ENCODE measurements around the gene RNASE11. TPM values are rescaled to one million over a fixed set of nuclear protein-coding genes. Genes with fewer than 3 reads are reported as not detected.

Gene RNASE11
- total RNA-seq, 2 experiments from 2014 or later: not detected

DNA sequence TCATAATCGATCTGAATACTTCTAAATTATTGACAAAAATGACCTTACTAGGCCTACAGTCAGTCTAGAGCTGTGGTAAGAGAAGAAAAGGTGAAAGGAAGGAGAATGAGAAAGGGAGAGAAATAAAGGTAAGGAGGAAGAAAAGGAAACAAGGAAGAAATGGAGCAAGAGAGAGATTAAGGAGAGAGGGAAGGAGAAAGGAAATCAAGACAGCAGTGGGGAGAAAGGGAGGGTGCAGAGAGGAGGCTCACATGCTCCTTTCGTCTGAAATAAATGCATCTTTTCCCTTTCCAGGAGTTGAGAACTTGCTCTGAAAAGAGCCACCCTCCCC, 30.6 kb downstream of the RNASE11 start:
- Mint-ChIP-seq H3K4me1 (ENCODE audit: low read depth) (no peaks in the 10 kb centered on the region), H3K4me3 (no peak overlapping the region), H3K36me3 (ENCODE audit: low read depth) (no peaks in the 10 kb centered on the region), H3K27ac (no peak overlapping the region), H3K27me3 (no peaks in the 10 kb centered on the region), H3K9me3 (no peaks in the 10 kb centered on the region)
- CTCF ChIA-PET: no interaction called here
- no peak for ATAC-seq
- TF ChIP-seq, protein P1, sequence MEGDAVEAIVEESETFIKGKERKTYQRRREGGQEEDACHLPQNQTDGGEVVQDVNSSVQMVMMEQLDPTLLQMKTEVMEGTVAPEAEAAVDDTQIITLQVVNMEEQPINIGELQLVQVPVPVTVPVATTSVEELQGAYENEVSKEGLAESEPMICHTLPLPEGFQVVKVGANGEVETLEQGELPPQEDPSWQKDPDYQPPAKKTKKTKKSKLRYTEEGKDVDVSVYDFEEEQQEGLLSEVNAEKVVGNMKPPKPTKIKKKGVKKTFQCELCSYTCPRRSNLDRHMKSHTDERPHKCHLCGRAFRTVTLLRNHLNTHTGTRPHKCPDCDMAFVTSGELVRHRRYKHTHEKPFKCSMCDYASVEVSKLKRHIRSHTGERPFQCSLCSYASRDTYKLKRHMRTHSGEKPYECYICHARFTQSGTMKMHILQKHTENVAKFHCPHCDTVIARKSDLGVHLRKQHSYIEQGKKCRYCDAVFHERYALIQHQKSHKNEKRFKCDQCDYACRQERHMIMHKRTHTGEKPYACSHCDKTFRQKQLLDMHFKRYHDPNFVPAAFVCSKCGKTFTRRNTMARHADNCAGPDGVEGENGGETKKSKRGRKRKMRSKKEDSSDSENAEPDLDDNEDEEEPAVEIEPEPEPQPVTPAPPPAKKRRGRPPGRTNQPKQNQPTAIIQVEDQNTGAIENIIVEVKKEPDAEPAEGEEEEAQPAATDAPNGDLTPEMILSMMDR (IDR thresholded peaks at IDR 0.05): no peak
- DNase-seq: no peak
- POLR2A ChIA-PET: no interaction called here
- intact Hi-C loops (cut with micrococcal nuclease): no loop called here

DNA sequence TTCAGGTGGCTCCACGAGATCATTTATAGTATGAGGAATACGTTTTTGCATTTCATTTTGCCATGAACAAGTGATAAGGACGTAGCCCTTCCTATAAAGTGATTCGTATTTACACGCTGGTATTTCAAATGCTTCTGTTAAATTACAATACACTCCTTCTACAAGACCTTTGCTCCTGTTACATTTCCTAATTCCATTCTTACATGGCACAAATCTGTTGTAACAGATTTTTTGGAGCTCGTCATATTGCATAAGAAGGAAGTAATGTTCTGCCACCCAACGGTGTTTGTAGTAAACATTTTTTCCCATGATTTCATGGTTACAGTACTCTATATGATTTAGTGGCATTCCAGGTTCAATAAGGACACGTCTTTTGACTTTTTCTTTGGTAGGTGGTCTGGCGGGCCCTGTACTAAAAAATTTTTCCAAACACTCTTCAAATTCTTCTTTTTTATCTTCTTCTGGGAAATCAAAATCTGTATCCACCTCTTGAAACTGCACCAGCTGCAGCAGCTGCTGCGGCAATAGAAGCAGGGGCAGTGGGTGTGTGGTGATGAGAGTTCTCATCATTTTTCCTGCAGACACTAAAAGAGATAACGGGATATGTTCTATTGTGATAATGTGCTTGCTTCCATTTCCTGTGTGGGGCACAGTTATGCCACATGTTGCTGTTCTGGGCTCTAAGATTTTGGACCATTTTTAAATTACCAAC, 31.1 kb downstream of the RNASE11 start:
- intact Hi-C loops (cut with micrococcal nuclease): no loop called here
- ChIA-PET CTCF (interaction anchor here (1.2 kb wide), 1 partner anchor 11 kb away, joined by 3 read pairs; no protein-coding TSS in a partner anchor), POLR2A (no interaction called here)
- no peak overlapping the region for H3K4me3 Mint-ChIP-seq
- no peak overlapping the region for H3K27ac Mint-ChIP-seq
- no peaks in the 10 kb centered on the region for H3K4me1 Mint-ChIP-seq (ENCODE audit: low read depth)
- ATAC-seq (no peak), DNase-seq (no peak)
- H3K9me3 Mint-ChIP-seq: no peaks in the 10 kb centered on the region
- TF ChIP-seq, protein P1 (IDR thresholded peaks at IDR 0.05): no peak
- H3K27me3 Mint-ChIP-seq: no peaks in the 10 kb centered on the region
- H3K36me3 Mint-ChIP-seq (ENCODE audit: low read depth): no peaks in the 10 kb centered on the region

DNA sequence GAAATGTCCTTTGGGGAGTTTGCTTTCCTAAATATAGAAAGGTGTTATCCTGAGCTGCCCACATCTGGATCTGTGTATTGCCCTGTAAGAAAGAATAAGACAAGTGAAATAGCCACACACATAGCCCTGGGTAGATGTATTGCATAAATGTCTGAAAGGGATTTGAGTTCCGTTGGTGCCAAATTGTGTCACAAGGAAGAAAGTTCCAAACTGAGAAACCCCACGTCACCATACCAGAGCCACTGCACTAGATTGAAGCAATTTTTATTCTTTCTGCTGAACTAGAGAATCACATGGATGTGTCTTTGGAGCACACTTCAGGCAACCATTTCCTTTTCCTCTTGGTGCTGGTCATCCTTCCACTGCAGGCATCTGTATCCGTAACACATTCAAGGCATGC, 32.0 kb downstream of the RNASE11 start:
- DNase-seq (no peak), ATAC-seq (no peak)
- no peaks in the 10 kb centered on the region for H3K4me1 Mint-ChIP-seq (ENCODE audit: low read depth)
- no peaks in the 10 kb centered on the region for H3K36me3 Mint-ChIP-seq (ENCODE audit: low read depth)
- no peaks in the 10 kb centered on the region for H3K27me3 Mint-ChIP-seq
- ChIA-PET CTCF (interaction anchor here (1.2 kb wide), 1 partner anchor 10 kb away, joined by 3 read pairs; no protein-coding TSS in a partner anchor), POLR2A (no interaction called here)
- H3K27ac Mint-ChIP-seq: no peak overlapping the region
- H3K4me3 Mint-ChIP-seq: no peak overlapping the region
- intact Hi-C loops (cut with micrococcal nuclease): no loop called here
- H3K9me3 Mint-ChIP-seq: no peaks in the 10 kb centered on the region
- TF ChIP-seq, protein P1 (IDR thresholded peaks at IDR 0.05): no peak

DNA sequence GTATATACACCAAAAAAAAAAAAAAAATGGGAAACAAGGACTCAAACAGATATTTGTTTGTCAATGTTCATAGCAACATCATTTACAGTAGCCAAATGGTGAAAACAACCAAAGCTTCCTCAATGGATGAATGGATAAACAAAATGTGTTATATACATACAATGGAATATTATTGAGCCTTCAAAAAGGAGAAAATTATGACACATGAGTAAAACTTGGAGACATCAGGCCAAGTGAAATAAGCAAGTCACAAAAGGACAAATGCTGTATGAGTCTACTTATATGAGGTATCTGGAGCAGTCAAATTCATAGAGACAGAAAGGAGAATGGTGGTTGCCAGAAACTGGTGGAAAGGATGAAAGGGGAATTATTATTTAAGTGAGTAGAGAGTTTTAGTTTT, 34.8 kb downstream of the RNASE11 start:
- H3K4me3 Mint-ChIP-seq: no peak overlapping the region
- CTCF ChIA-PET: no interaction called here
- POLR2A ChIA-PET: interaction anchor here (0.6 kb wide), 1 partner anchor 8 kb away, joined by 4 read pairs; the partner anchor contains the start of gene RNASE9
- peaks cover 3% of the 10 kb centered on the region for H3K27me3 Mint-ChIP-seq
- no peak for ATAC-seq
- H3K9me3 Mint-ChIP-seq: no peaks in the 10 kb centered on the region
- H3K27ac Mint-ChIP-seq: no peak overlapping the region
- intact Hi-C loops (cut with micrococcal nuclease): no loop called here
- TF ChIP-seq, protein P1 (IDR thresholded peaks at IDR 0.05): no peak
- no peaks in the 10 kb centered on the region for H3K4me1 Mint-ChIP-seq (ENCODE audit: low read depth)
- H3K36me3 Mint-ChIP-seq (ENCODE audit: low read depth): no peaks in the 10 kb centered on the region
- no peak for DNase-seq

DNA sequence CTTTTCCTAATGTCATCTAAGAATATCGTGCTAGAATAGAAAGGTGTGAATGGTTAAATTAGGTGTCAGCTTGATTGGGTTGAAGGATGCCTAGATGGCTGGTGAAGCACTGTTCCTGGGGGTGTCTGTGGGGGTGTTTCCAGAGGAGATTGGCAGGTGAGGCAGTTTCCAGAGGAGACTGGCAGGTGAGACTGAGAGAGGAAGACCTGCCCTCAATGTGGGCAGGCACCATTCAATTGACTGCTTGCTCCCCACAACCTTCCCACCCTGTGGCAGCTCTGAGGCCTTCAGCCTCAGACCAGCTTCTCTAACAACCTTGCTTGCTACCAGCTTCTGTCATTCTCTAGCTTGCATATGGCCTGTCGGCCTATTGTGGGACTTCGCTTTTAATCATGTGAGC, 36.2 kb downstream of the RNASE11 start:
- ChIA-PET POLR2A (interaction anchor here (0.6 kb wide), 1 partner anchor 67 kb away, joined by 3 read pairs; no protein-coding TSS in a partner anchor), CTCF (no interaction called here)
- ATAC-seq (no peak), DNase-seq (no peak)
- intact Hi-C loops (cut with micrococcal nuclease): no loop called here
- no peaks in the 10 kb centered on the region for H3K36me3 Mint-ChIP-seq (ENCODE audit: low read depth)
- H3K9me3 Mint-ChIP-seq: no peaks in the 10 kb centered on the region
- no peaks in the 10 kb centered on the region for H3K4me1 Mint-ChIP-seq (ENCODE audit: low read depth)
- TF ChIP-seq, protein P1 (IDR thresholded peaks at IDR 0.05): no peak
- no peak overlapping the region for H3K27ac Mint-ChIP-seq
- H3K4me3 Mint-ChIP-seq: no peak overlapping the region
- H3K27me3 Mint-ChIP-seq: peaks cover 3% of the 10 kb centered on the region
